ENCODE measurements around the gene C1S.

DNA sequence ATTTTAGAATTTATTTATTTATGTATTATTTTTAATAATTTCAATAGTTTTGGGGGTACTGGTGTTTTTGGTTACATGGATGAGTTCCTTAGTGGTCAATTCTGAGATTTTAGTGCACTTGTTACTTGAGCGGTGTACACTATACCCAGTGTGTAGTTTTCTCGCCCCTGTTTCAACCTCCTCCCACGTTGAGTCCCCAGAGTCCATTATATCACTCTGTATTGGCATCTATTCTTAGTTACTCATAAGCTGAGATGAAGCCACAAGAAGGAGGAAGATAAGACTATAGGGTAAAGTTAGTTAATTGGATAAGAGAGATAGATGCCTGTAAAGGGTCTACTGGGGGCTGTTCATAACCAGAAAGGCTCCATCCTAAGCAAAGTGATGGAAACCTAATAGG lies 4.0 kb downstream of the C1S start:
- TF ChIP-seq ZNF670 (tag by site-specific recombination; IDR thresholded peaks at IDR 0.05; ENCODE audit: low read depth): no peak
- no peak for TF ChIP-seq GFI1B (tag by site-specific recombination; IDR thresholded peaks at IDR 0.05)
- TF ChIP-seq, protein P1, sequence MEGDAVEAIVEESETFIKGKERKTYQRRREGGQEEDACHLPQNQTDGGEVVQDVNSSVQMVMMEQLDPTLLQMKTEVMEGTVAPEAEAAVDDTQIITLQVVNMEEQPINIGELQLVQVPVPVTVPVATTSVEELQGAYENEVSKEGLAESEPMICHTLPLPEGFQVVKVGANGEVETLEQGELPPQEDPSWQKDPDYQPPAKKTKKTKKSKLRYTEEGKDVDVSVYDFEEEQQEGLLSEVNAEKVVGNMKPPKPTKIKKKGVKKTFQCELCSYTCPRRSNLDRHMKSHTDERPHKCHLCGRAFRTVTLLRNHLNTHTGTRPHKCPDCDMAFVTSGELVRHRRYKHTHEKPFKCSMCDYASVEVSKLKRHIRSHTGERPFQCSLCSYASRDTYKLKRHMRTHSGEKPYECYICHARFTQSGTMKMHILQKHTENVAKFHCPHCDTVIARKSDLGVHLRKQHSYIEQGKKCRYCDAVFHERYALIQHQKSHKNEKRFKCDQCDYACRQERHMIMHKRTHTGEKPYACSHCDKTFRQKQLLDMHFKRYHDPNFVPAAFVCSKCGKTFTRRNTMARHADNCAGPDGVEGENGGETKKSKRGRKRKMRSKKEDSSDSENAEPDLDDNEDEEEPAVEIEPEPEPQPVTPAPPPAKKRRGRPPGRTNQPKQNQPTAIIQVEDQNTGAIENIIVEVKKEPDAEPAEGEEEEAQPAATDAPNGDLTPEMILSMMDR (tag by site-specific recombination; IDR thresholded peaks at IDR 0.05): no peak
- TF ChIP-seq HOXA7 (CRISPR knock-in tag; IDR thresholded peaks at IDR 0.05; ENCODE audit: borderline replicate concordance): no peak
- TF ChIP-seq, protein P2, sequence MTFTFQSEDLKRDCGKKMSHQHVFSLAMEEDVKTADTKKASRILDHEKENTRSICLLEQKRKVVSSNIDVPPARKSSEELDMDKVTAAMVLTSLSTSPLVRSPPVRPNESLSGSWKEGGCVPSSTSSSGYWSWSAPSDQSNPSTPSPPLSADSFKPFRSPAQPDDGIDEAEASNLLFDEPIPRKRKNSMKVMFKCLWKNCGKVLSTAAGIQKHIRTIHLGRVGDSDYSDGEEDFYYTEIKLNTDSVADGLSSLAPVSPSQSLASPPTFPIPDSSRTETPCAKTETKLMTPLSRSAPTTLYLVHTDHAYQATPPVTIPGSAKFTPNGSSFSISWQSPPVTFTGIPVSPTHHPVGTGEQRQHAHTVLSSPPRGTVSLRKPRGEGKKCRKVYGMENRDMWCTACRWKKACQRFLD (tag by site-specific recombination; IDR thresholded peaks at IDR 0.05): no peak
- TF ChIP-seq, protein P3, sequence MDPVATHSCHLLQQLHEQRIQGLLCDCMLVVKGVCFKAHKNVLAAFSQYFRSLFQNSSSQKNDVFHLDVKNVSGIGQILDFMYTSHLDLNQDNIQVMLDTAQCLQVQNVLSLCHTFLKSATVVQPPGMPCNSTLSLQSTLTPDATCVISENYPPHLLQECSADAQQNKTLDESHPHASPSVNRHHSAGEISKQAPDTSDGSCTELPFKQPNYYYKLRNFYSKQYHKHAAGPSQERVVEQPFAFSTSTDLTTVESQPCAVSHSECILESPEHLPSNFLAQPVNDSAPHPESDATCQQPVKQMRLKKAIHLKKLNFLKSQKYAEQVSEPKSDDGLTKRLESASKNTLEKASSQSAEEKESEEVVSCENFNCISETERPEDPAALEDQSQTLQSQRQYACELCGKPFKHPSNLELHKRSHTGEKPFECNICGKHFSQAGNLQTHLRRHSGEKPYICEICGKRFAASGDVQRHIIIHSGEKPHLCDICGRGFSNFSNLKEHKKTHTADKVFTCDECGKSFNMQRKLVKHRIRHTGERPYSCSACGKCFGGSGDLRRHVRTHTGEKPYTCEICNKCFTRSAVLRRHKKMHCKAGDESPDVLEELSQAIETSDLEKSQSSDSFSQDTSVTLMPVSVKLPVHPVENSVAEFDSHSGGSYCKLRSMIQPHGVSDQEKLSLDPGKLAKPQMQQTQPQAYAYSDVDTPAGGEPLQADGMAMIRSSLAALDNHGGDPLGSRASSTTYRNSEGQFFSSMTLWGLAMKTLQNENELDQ (tag by site-specific recombination; IDR thresholded peaks at IDR 0.05; ENCODE audit: low read depth): no peak
- TF ChIP-seq, protein P4, sequence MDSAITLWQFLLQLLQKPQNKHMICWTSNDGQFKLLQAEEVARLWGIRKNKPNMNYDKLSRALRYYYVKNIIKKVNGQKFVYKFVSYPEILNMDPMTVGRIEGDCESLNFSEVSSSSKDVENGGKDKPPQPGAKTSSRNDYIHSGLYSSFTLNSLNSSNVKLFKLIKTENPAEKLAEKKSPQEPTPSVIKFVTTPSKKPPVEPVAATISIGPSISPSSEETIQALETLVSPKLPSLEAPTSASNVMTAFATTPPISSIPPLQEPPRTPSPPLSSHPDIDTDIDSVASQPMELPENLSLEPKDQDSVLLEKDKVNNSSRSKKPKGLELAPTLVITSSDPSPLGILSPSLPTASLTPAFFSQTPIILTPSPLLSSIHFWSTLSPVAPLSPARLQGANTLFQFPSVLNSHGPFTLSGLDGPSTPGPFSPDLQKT (IDR thresholded peaks at IDR 0.05; ENCODE audit: borderline replicate concordance, low read depth, low read length): no peak
- TF ChIP-seq, protein P5, sequence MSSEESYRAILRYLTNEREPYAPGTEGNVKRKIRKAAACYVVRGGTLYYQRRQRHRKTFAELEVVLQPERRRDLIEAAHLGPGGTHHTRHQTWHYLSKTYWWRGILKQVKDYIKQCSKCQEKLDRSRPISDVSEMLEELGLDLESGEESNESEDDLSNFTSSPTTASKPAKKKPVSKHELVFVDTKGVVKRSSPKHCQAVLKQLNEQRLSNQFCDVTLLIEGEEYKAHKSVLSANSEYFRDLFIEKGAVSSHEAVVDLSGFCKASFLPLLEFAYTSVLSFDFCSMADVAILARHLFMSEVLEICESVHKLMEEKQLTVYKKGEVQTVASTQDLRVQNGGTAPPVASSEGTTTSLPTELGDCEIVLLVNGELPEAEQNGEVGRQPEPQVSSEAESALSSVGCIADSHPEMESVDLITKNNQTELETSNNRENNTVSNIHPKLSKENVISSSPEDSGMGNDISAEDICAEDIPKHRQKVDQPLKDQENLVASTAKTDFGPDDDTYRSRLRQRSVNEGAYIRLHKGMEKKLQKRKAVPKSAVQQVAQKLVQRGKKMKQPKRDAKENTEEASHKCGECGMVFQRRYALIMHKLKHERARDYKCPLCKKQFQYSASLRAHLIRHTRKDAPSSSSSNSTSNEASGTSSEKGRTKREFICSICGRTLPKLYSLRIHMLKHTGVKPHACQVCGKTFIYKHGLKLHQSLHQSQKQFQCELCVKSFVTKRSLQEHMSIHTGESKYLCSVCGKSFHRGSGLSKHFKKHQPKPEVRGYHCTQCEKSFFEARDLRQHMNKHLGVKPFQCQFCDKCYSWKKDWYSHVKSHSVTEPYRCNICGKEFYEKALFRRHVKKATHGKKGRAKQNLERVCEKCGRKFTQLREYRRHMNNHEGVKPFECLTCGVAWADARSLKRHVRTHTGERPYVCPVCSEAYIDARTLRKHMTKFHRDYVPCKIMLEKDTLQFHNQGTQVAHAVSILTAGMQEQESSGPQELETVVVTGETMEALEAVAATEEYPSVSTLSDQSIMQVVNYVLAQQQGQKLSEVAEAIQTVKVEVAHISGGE (tag by site-specific recombination; conservative IDR thresholded peaks at IDR 0.05; ENCODE audit: low read depth): no peak
- TF ChIP-seq ZIC2 (tag by site-specific recombination; IDR thresholded peaks at IDR 0.05): no peak
- TF ChIP-seq ZNF544 (tag by site-specific recombination; IDR thresholded peaks at IDR 0.05): no peak
- TF ChIP-seq, protein P6, sequence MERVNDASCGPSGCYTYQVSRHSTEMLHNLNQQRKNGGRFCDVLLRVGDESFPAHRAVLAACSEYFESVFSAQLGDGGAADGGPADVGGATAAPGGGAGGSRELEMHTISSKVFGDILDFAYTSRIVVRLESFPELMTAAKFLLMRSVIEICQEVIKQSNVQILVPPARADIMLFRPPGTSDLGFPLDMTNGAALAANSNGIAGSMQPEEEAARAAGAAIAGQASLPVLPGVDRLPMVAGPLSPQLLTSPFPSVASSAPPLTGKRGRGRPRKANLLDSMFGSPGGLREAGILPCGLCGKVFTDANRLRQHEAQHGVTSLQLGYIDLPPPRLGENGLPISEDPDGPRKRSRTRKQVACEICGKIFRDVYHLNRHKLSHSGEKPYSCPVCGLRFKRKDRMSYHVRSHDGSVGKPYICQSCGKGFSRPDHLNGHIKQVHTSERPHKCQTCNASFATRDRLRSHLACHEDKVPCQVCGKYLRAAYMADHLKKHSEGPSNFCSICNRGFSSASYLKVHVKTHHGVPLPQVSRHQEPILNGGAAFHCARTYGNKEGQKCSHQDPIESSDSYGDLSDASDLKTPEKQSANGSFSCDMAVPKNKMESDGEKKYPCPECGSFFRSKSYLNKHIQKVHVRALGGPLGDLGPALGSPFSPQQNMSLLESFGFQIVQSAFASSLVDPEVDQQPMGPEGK (tag by site-specific recombination; IDR thresholded peaks at IDR 0.05): no peak

Measured in HEK293 (cell line).